Epithelial cell of proximal tubule (primary cell): ENCODE measurements around the gene PYM1. TPM values are rescaled to one million over a fixed set of nuclear protein-coding genes. Genes with fewer than 3 reads are reported as not detected.
A peak's percentile ranks its signal among the peaks of the same experiment; 100 is the strongest.

Source experiments
- DNase-seq: peaks from one replicate; pipeline ENCODE4 v3.0.0-alpha.2; 2011; ENCODE audit warnings: low read depth
- H3K4me3 ChIP-seq: 2 replicates; pipeline ENCODE4 v1.5.1; 2011; ENCODE audit warnings: low read depth, mild to moderate bottlenecking, low read length
- total RNA-seq: library from RNA; depleted of rRNA; stranded (reverse); fragments of >200 nt; gene quantifications from 2 replicates; pipeline ENCODE4 v1.2.3, GENCODE V29; 2015
- TF ChIP-seq, protein P1 (sequence below): conservative IDR thresholded peaks from 2 replicates; pipeline ENCODE4 v1.5.1; 2012; ENCODE audit warnings: low read depth, mild to moderate bottlenecking, low read length

Gene PYM1
- total RNA-seq, 1 donor from 2014 or later: 56.0 TPM

DNA sequence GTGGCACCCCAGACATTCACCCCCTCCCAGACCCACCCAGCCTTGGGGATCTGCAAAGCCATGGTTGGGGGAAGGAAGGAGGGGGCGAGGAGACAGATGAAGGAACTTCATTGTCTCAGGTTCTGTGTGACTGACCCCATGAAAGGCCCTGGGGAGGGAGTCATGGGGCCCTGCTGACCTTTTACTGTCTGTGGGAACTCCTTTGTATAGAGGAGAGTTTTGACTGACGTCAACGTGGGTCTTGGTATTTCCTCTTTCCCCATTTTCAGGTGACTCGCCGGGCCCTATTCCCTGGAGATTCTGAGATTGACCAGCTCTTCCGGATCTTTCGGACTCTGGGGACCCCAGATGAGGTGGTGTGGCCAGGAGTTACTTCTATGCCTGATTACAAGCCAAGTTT is 43.1 kb upstream of the PYM1 start:
- no peak overlapping the region for H3K4me3 ChIP-seq
- TF ChIP-seq, protein P1, sequence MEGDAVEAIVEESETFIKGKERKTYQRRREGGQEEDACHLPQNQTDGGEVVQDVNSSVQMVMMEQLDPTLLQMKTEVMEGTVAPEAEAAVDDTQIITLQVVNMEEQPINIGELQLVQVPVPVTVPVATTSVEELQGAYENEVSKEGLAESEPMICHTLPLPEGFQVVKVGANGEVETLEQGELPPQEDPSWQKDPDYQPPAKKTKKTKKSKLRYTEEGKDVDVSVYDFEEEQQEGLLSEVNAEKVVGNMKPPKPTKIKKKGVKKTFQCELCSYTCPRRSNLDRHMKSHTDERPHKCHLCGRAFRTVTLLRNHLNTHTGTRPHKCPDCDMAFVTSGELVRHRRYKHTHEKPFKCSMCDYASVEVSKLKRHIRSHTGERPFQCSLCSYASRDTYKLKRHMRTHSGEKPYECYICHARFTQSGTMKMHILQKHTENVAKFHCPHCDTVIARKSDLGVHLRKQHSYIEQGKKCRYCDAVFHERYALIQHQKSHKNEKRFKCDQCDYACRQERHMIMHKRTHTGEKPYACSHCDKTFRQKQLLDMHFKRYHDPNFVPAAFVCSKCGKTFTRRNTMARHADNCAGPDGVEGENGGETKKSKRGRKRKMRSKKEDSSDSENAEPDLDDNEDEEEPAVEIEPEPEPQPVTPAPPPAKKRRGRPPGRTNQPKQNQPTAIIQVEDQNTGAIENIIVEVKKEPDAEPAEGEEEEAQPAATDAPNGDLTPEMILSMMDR: no peak
- DNase-seq: no peak

DNA sequence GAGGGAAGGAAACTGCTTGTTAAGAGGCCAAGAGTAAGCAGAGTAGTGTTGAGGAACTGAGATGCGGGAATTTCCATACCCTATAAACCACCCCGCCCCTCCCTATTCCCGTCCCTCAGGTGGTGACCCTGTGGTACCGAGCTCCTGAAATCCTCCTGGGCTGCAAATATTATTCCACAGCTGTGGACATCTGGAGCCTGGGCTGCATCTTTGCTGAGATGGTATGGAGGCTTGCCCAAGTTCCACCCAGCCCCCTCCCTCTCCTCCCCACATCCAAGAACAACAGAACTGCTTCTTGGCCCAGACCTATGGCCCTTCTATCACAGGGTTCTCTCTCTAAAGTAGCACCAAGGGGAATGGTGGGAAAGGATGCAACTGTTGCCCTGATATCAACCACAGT is 41.7 kb upstream of the PYM1 start:
- DNase-seq: no peak
- H3K4me3 ChIP-seq: no peak overlapping the region

DNA sequence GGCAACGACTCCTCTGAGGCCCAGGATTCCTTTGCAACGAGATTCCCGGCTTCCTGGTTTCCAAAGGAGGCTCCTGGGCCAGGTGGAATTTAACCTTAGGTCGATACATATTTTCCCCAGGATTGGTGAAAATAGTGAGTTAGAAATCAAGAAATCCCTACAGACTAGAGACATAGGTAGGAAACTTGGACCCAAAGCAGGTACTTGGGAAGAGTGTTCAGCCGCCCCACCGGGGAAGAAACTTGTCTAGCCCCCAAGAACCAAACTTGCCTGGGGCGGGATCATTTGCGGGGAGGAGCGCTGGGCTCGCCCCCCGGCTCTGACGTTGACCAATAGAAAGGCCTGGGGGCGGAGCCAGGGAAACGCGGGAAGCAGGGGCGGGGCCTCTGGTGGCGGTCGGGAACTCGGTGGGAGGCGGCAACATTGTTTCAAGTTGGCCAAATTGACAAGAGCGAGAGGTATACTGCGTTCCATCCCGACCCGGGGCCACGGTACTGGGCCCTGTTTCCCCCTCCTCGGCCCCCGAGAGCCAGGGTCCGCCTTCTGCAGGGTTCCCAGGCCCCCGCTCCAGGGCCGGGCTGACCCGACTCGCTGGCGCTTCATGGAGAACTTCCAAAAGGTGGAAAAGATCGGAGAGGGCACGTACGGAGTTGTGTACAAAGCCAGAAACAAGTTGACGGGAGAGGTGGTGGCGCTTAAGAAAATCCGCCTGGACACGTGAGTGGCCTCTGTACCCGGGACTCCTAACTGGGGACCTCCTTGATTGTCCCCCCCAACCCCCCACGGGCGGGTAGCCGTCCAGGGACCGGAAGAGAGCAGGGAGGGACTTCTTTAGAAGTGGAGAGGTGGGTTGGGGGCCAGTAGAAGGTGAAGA is 39.0 kb upstream of the PYM1 start, which contains the start of gene CDK2:
Gene CDK2, plus strand, starts transcription at position 423 of the 874 bp plus-strand sequence. Its CDS starts 179 bp downstream, at position 602.
- TF ChIP-seq, protein P1: no peak
- H3K4me3 ChIP-seq: peak within 1 kb of the TSS; percentile 64
- DNase-seq: no peak

More for the DNA sequence above, 41.7 kb upstream of the PYM1 start:
- TF ChIP-seq, protein P1: no peak

DNA sequence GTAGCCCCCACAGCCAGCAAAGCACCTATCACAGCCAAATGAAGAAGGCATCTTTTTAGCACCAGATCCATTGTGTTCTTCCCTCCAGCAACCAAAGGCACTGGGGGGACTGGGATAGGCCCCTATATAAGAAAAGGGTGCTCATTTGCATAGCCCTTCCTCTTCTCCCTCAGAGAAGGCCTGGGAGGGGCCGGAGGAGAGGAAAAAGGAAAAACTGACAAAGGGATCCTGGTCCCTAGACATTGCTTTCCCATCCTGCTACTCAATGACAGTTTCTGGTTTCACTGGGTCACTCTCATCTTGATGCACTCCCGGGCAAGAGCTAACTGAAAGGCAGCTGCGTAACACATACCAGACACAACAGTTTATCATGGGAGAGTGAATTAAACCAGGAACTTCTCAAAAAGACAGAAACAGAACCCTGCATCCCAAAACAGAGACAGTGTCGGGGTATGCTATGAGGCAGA is 38.3 kb upstream of the PYM1 start, which contains the start of gene PMEL:
Gene PMEL, minus strand, starts transcription at position 102 of the 467 bp plus-strand sequence. Its CDS starts 31 bp downstream, at position 71.
- peak within 1 kb of the TSS; percentile 64 for H3K4me3 ChIP-seq
- TF ChIP-seq, protein P1: no peak
- DNase-seq: no peak

DNA sequence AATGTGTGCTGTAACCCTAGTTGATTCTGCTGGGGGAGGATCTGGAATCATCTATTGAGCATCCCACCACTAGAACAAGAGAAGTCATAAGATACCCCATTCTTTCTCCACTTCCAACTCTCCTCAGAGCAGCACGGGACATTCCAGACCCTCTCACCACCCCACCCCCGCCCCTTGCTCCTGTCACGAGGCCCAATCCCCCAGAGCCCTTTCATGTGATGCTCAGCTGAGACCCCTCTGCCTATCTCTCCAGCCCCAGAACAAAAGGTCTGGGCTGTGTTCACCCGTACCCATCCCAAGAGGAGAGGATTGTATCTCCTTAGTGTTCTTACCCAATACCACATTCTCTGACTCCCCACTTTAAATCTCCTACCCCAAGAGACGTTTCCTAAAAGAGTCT is 37.5 kb upstream of the PYM1 start:
- TF ChIP-seq, protein P1: no peak
- no peak overlapping the region for H3K4me3 ChIP-seq
- DNase-seq: no peak

DNA sequence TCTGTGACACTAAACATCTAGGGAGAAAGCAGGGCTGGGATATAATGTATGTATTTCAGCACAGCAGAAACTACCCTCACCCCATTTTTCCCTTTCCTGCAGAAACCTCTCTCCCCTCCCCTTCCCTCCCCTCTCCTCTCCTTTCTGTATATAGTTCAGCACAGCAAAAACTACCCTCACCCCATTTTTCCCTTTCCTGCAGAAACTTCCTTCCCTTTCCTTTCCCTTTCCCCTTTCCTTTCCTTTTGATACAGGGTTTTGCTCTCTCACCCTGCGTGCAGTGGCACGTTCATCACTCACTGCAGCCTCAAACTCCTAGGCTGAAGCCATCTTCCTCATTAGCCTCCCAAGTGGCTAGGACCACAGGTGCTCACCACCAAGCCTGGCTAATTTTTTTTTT is 36.1 kb upstream of the PYM1 start:
- H3K4me3 ChIP-seq: no peak overlapping the region
- no peak for DNase-seq
- TF ChIP-seq, protein P1: no peak
